Measurements from ENCODE around the gene PDK2.

Gene PDK2

DNA sequence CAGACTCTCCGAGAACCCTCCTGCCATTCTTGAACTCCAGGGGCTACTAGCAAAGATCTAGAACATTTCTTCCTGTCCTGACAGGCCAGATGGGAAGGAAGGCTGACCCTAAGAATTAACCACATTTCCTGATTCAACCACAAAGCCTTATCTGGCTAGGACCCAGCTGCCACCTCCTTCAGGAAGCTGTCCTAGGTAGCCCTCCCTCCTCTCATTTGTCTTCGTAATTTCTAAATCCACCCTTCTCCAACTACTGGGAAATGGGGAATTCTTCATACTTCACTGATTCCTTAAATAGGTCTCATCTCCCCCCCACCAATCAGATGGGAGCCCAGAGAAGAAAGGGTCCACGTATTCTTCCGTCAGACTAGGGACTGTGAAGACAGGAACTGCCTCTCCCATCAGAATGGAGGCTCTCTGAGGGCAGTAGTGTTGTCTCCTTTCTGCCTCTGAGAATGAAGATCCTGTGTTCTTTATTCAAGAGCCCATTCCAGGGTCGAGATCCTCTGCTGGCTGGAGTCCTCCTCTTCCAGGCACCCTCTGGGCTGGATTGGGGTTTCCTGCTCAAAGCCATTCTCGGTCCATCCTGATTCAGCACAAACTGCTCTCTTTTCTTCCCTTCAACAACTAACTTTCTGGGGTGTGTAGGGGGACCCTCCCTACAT, 32.7 kb downstream of the PDK2 start:
- H3K4me3 ChIP-seq (ENCODE audit: control insufficient read depth, low read depth, low read length): no peak overlapping the region
- TF ChIP-seq, protein P1, sequence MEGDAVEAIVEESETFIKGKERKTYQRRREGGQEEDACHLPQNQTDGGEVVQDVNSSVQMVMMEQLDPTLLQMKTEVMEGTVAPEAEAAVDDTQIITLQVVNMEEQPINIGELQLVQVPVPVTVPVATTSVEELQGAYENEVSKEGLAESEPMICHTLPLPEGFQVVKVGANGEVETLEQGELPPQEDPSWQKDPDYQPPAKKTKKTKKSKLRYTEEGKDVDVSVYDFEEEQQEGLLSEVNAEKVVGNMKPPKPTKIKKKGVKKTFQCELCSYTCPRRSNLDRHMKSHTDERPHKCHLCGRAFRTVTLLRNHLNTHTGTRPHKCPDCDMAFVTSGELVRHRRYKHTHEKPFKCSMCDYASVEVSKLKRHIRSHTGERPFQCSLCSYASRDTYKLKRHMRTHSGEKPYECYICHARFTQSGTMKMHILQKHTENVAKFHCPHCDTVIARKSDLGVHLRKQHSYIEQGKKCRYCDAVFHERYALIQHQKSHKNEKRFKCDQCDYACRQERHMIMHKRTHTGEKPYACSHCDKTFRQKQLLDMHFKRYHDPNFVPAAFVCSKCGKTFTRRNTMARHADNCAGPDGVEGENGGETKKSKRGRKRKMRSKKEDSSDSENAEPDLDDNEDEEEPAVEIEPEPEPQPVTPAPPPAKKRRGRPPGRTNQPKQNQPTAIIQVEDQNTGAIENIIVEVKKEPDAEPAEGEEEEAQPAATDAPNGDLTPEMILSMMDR (IDR thresholded peaks at IDR 0.05; ENCODE audit: control insufficient read depth, insufficient read depth, low read depth, low read length, missing control alignments): no peak
- DNase-seq (ENCODE audit: low read depth): no peak

DNA sequence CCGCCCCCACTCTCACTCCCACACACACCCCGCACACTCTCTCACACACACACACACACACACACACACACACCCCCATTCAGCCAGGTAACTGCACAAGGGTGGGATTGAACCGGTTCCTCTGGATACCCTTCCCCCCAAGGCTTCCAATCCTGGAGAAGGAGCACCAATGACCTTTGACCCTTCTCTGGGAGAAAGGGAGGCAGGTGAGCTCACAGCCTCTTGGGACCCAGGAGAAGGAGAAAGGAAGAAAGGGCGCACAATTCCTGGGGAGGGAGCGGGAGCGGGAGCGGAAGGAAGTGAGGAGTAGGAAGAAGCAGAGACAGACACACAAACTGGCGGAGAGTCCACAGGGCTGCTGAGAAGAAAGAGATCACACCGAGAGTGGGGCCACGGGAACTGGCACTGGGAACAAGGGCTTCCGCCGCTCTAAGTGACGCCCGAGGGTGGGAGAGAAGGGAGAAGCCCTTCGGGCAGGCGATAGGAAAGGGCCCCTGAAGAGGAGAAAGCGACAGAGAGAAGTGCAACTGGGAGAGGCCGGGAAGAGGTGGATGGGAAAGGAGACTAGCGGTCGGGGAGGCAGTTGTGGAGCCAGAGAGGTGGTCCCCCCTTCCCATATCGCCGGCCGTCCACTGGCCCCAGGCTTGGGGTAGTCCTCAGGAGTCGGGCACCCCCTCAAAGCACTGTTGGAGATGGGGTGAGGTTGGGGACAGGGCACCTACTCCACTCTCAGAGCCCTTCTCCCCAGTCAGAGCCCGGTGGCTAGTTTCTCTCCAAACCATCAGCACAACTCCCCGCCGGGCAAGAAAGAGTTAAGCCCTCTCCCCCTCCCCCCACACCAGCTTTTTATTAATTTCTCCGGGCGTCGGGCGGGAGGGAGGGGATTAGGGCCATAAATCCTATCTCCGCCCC, 33.5 kb downstream of the PDK2 start:
- TF ChIP-seq, protein P1 (IDR thresholded peaks at IDR 0.05; ENCODE audit: control insufficient read depth, insufficient read depth, low read depth, low read length, missing control alignments): no peak
- DNase-seq (ENCODE audit: low read depth): no peak
- peak overlapping the region; percentile 57 for H3K4me3 ChIP-seq (ENCODE audit: control insufficient read depth, low read depth, low read length)

DNA sequence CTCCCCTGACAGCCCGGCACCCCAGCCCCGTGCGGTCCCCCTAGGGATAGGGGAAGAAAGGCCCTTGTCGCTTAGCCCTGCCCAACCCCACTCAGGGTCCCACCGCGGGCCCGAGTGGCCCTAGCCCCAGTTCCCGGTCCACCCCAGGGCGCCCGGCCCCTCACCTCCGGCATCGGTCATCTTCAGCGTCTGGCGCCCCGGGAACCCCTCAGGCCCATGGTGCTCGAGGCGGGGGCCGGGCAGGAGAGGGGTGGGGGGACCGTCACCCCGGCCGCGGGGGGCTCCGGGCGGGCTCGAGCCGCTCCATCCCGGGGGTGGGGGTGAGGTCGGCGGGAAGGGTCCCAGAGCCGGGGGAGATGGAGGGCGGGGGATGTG, 34.2 kb downstream of the PDK2 start:
- peak overlapping the region; percentile 57 for H3K4me3 ChIP-seq (ENCODE audit: control insufficient read depth, low read depth, low read length)
- DNase-seq (ENCODE audit: low read depth): no peak
- TF ChIP-seq, protein P1 (IDR thresholded peaks at IDR 0.05; ENCODE audit: control insufficient read depth, insufficient read depth, low read depth, low read length, missing control alignments): no peak

DNA sequence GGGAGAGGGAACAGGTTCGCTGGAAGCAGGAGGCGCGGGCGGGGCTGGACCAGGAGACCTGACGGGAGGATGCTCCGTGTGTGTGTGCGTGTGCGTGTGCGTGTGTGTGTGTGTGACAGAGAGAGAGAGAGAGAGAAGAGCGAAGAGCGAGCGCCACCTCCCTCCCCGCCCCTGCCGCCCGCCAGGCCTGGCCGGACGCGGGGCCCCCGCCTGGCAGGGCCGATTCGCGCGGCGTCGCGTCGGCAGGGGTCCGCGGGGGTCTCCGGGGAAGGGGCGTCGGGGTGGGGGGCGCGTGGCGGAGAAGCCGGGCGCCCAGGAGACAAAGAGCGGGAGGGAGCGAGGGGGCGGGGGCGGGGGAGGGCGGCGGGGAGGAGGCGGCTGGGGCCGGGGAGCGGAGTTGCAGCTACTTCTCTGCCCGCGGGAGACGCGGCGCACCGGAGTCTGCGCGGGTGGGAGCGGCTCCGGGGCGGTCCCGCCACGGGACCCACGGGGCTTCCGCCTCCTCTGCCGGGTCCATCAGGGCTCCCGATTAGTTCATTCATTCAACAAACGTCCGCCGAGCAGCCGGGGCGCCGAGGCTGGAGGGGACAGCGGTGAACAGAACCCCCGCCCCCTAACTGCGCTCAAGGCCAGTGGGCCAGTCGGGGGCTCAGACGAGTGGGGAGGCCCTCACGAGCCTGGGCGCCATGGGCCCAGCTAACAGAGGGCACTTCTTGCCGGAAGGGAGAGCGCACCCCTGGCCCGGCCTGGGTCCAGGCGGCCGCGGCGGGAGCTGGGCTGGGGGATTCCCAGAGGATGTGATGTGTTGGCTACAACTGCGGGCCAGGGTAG, 34.8 kb downstream of the PDK2 start, which contains the start of gene SAMD14:
Gene SAMD14 (minus strand): TSS at position 433 of the 831 bp plus-strand sequence. CDS start 5,201 bp downstream, outside the sequence.
- peak within 1 kb of the TSS; percentile 57 for H3K4me3 ChIP-seq (ENCODE audit: control insufficient read depth, low read depth, low read length)
- TF ChIP-seq, protein P1 (IDR thresholded peaks at IDR 0.05; ENCODE audit: control insufficient read depth, insufficient read depth, low read depth, low read length, missing control alignments): no peak
- no peak for DNase-seq (ENCODE audit: low read depth)

DNA sequence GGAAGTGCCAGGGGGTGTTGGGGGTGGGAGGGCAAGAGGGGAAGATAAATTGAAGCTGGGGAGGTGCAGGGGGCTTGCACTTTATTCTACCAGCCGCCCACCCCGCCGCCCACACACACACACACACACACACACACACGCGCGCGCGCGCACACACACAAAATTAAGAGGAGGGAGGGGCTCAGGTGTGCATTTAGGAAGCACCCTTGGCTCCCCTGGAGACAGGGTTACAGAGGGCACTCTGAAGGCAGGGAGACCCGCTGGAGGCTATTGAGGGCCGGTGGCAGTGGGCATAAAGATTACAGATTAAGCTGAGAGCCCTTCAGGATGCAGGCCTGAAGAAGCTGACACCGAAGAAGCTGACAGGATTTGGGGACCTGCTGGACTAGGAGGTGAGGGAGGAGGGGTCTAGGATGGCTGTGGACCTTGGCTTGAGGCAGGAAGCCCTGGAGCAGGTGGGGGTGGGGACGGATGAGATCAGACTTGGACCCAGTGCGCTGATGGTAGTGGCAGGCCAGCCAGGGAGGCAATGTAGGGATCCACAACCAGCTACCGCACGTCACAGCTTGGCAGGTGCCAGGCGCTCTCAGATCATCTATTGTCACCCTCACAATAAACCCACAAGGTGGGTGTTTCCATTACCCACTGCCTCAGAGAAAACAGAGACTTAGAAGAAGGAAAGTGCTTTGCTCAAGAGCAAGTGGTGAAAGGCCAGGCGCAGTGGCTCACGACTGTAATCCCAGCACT, 35.6 kb downstream of the PDK2 start:
- TF ChIP-seq, protein P1 (IDR thresholded peaks at IDR 0.05; ENCODE audit: control insufficient read depth, insufficient read depth, low read depth, low read length, missing control alignments): no peak
- peak overlapping the region; percentile 57 for H3K4me3 ChIP-seq (ENCODE audit: control insufficient read depth, low read depth, low read length)
- no peak for DNase-seq (ENCODE audit: low read depth)

Data from AG09309 (cell line).